IPS DF 6.9 (cell line): Measurements from ENCODE around the gene EFHC2.

Experiments used
- DNase-seq: peaks from one replicate; pipeline ENCODE4 v3.0.0-alpha.2; 2013; ENCODE audit warnings: low read depth, low spot score
- H3K27ac ChIP-seq: one replicate; pipeline ENCODE4 v1.5.1; 2013; ENCODE audit warnings: low read length, control low read depth
- H3K27me3 ChIP-seq: 2 replicates; pipeline ENCODE4 v1.6.1; 2013; ENCODE audit warnings: mild to moderate bottlenecking, low read length; ENCODE audit not compliant: control insufficient read depth, insufficient read depth
- H3K36me3 ChIP-seq: 2 replicates; pipeline ENCODE4 v1.6.1; 2013; ENCODE audit warnings: low read length; ENCODE audit not compliant: control insufficient read depth, insufficient read depth
- H3K4me1 ChIP-seq: 2 replicates; pipeline ENCODE4 v1.6.1; 2013; ENCODE audit warnings: low read length; ENCODE audit not compliant: control insufficient read depth, insufficient read depth
- H3K4me3 ChIP-seq: 2 replicates; pipeline ENCODE4 v1.5.1; 2013; ENCODE audit warnings: mild to moderate bottlenecking, low read length
- H3K9me3 ChIP-seq: 2 replicates; pipeline ENCODE4 v1.6.1; 2013; ENCODE audit warnings: low read length, inconsistent platforms; ENCODE audit not compliant: control insufficient read depth, insufficient read depth
- WGBS: extraction: QIAGEN DNeasy Blood & Tissue Kit; methylation state at CpG from one replicate; pipeline ENCODE4 v1.1.7; 2013; ENCODE audit warnings: mixed read lengths, missing lambda C conversion rate; ENCODE audit not compliant: insufficient read length, insufficient coverage; 5-methylcytosine and 5-hydroxymethylcytosine counted together

EFHC2 gene

DNA sequence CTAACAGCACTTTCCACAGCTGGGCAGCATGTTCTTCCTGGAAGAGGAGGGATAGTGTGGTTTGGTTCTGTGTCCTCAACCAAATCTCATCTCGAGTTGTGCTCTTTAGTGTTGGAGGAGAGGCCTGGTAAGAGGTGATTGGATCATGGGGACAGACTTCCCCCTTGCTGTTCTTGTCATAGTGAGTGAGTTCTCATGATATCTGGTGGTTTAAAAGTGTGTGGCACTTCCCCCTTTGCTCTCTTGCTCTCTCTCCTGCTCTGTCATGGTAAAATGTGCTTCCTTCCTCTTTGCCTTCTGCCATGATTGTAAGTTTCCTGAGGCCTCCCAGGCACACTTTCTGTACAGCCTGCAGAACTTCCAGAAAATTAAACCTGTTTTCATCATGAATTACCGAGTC, 236.6 kb downstream of the EFHC2 start:
- H3K36me3 ChIP-seq, result no peaks in the 10 kb centered on the region
- no peak overlapping the region for H3K27ac ChIP-seq
- DNase-seq, result no peak
- no CpG with 5 or more reads among the region's 2 CpGs for WGBS
- no peaks in the 10 kb centered on the region for H3K27me3 ChIP-seq
- no peaks in the 10 kb centered on the region for H3K9me3 ChIP-seq
- no peak overlapping the region for H3K4me3 ChIP-seq
- H3K4me1 ChIP-seq, result no peaks in the 10 kb centered on the region

DNA sequence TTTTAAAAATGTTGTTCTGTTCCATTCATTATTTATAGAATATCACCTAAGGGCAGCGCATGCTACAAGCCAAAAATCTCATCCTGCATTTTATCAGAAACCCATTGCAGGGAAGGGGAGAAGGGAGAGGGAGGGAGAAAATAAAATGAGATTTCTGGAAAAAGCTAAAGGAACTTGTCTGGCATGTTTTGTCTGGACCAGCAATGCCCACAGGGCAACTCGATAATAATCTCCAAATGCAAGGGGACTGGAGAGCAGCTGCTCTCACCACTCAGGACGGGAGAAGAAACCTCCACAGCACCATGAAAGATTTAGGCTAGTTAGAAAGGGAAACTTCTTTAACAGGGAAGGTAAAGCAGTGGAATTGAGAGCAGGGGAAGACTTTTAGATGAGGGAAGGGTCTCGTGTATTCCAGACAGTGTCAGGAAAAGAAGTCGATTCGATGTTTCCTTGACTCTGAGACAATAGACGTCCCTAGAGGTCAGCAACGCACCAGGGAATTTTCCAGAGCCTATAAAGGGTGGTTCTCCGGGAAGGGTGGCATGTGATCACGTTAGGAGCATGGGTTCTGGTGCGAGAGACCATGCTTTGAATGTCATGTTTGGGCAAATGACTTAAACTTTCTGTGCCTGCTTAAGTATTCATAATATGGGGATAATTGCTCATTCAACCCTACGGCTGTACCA, 238.1 kb downstream of the EFHC2 start:
- peak; percentile 18 for DNase-seq
- Histone ChIP-seq H3K27ac (no peak overlapping the region), H3K4me1 (no peaks in the 10 kb centered on the region), H3K27me3 (no peaks in the 10 kb centered on the region), H3K9me3 (no peaks in the 10 kb centered on the region), H3K4me3 (no peak overlapping the region), H3K36me3 (no peaks in the 10 kb centered on the region)
- no CpG with 5 or more reads among the region's 12 CpGs for WGBS

DNA sequence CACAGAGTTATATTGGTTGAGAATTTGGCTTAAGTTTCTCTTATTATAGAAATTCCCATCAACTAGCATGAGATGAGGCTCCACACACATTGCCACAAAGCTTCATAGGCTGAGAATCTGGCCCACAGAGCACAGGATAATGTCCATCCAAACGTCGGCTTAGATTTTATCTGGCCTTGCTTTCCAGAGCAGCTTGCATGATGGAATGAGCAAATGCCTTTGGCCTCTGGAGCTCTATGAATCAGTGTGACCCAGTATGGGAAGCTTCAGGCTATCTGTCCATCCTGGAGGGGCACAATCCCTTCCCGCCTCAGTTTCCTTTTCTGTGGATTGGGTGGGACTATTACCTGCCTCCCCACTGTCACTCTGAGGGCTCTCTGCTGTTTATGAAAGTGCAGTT, 238.8 kb downstream of the EFHC2 start:
- Histone ChIP-seq H3K27me3 (no peaks in the 10 kb centered on the region), H3K36me3 (no peaks in the 10 kb centered on the region), H3K4me3 (no peak overlapping the region), H3K9me3 (no peaks in the 10 kb centered on the region), H3K27ac (no peak overlapping the region), H3K4me1 (no peaks in the 10 kb centered on the region)
- no peak for DNase-seq
- WGBS, result no CpG with 5 or more reads among the region's 3 CpGs

DNA sequence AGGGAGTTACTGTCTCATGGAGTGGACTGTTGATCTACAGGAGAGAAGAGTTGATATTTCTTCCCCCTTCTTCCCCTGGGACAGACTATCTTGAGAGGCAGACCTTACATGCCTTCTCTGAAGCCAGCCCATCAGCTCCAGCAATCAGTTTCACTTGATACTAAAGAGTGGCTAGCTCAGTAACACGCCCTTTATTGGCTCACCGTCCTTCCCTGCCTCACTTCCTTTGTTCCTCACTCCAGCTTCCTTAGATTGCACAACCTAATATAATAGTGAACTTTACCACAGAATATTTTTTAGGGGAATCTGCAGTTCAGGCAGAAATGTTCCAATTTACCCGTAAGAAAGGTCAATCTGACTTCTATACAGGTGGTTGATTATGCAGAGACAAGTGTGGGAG, 242.2 kb downstream of the EFHC2 start:
- WGBS, result no CpG with 5 or more reads among the region's 3 CpGs
- no peak for DNase-seq

DNA sequence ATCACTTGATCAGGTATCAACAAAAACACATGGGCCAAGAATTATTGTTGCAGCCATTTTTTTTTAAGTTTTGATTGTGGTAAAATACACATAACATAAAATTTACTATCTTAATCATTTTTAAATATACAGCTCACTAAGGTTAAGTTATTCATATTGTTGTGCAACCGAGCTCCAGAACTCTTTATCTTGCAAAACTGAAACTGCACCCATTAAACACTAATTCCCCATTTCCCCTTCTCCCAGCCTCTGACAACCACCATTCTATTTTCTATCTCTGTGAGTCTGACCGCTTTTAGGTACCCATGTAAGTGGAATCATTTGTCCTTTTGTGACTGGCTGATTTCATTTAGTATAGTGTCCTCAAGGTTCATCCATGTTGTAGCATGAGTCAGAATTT, 244.1 kb downstream of the EFHC2 start:
- no peak overlapping the region for H3K27ac ChIP-seq
- H3K27me3 ChIP-seq, result no peaks in the 10 kb centered on the region
- no peak for DNase-seq
- no peaks in the 10 kb centered on the region for H3K36me3 ChIP-seq
- no peaks in the 10 kb centered on the region for H3K4me1 ChIP-seq
- no CpG with 5 or more reads among the region's 2 CpGs for WGBS
- no peak overlapping the region for H3K4me3 ChIP-seq
- H3K9me3 ChIP-seq, result no peaks in the 10 kb centered on the region

More for the DNA sequence above, 242.2 kb downstream of the EFHC2 start:
- Histone ChIP-seq H3K4me1 (no peaks in the 10 kb centered on the region), H3K9me3 (no peaks in the 10 kb centered on the region), H3K27ac (no peak overlapping the region), H3K36me3 (no peaks in the 10 kb centered on the region), H3K27me3 (no peaks in the 10 kb centered on the region), H3K4me3 (no peak overlapping the region)
